Measurements from ENCODE around the gene SCAMP2.

The SCAMP2 gene

GRCh38 chr15:74794248-74794969, 78.8 kb downstream of the SCAMP2 start:
- DNase-seq (ENCODE audit: low spot score), result no peak

Measured in LoVo (cell line).